SK-N-MC (cell line): ENCODE results near the gene PHKB.

ENCODE experiments used
- EZH2 ChIP-seq: fragments of 200-600 bp; sonication (generic); IDR thresholded peaks from one replicate; pipeline ENCODE4 v1.6.1; 2017; ENCODE audit warnings: antibody characterized with exemption
- FOXP2 ChIP-seq: optimal IDR thresholded peaks from 2 replicates; pipeline ENCODE3; 2011; ENCODE audit warnings: mild to moderate bottlenecking, moderate library complexity; ENCODE audit not compliant: insufficient read depth; ENCODE audit errors: extremely low read length, control extremely low read depth
- POLR2AphosphoS5 ChIP-seq: IDR thresholded peaks from 2 replicates; pipeline ENCODE4 v1.6.1; 2012; ENCODE audit warnings: mild to moderate bottlenecking, low read depth, low read length, borderline replicate concordance

DNA sequence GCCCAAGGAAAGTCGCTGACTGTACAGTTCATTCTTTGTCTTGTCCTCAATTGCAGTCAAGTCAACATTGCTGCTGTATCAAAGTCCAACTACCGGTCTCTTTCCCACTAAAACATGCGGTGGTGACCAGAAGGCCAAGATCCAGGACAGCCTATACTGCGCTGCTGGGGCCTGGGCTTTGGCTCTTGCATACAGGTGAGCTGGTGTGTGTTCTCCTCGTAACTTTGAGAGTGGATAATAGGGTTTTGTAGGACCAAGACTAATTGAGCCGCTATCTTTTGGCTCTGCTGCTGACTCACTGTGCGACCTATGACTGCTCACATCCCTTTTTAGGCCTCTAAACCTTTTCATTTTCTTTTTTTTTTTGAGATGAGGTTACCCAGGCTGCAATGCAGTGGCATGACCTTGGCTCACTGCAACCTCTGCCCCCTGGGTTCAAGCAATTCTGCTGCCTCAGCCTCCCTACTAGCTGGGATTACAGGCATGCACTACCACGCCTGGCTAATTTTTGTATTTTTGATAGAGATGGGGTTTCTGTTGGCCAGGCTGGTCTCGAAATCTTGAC lies 38.7 kb downstream of the PHKB start:
- TF ChIP-seq POLR2AphosphoS5 (no peak), EZH2 (no peak), FOXP2 (no peak)
